GM23338 (cell line): ENCODE data around the gene FAM209A. TPM values are rescaled to one million over a fixed set of nuclear protein-coding genes. Genes with fewer than 3 reads are reported as not detected.
"Not testable (repeated sequence)": the region's sequence is repeated elsewhere in the genome, so short reads cannot be mapped to it uniquely, and the experiment has no call there.

Experiments used
- ATAC-seq: fragments of 200-7000 bp; cut with Tn5 transposase; 3 replicates; pipeline ENCODE4 v1.9.1; 2020
- DNase-seq: peaks from one replicate; pipeline ENCODE4 v3.0.0-alpha.2; 2015; ENCODE audit warnings: low spot score
- H2AFZ ChIP-seq: fragments of 200-600 bp; sonication (generic); 2 replicates; pipeline ENCODE4 v1.8.0; 2016; ENCODE audit warnings: antibody characterized with exemption, mild to moderate bottlenecking, moderate library complexity
- H3F3A ChIP-seq: fragments of 200-600 bp; sonication (generic); replicated peaks from 2 replicates; pipeline ENCODE4 v1.8.0; 2017; ENCODE audit warnings: antibody characterized with exemption, mixed run types, low read depth
- H3K27ac ChIP-seq: fragments of 200-600 bp; sonication (generic); 2 replicates; pipeline ENCODE4 v1.6.1; 2016; ENCODE audit warnings: low read depth
- H3K27me3 ChIP-seq: fragments of 200-600 bp; sonication (generic); 2 replicates; pipeline ENCODE4 v1.8.0; 2016; ENCODE audit warnings: mild to moderate bottlenecking, mixed run types, moderate library complexity; ENCODE audit not compliant: insufficient read depth
- H3K36me3 ChIP-seq: fragments of 200-600 bp; sonication (generic); 2 replicates; pipeline ENCODE4 v1.8.0; 2016; ENCODE audit warnings: mild to moderate bottlenecking; ENCODE audit not compliant: insufficient read depth
- H3K4me1 ChIP-seq: fragments of 200-600 bp; sonication (generic); 2 replicates; pipeline ENCODE4 v1.8.0; 2016; ENCODE audit warnings: mild to moderate bottlenecking, moderate library complexity; ENCODE audit not compliant: insufficient read depth
- H3K4me2 ChIP-seq: fragments of 200-600 bp; sonication (generic); 2 replicates; pipeline ENCODE4 v1.7.1; 2017; ENCODE audit warnings: mixed run types
- H3K4me3 ChIP-seq: fragments of 200-600 bp; sonication (generic); 2 replicates; pipeline ENCODE4 v1.6.1; 2016; ENCODE audit warnings: mixed run types
- H3K79me2 ChIP-seq: fragments of 200-600 bp; sonication (generic); replicated peaks from 2 replicates; pipeline ENCODE4 v1.8.0; 2017; ENCODE audit warnings: mild to moderate bottlenecking; ENCODE audit not compliant: insufficient read depth
- H3K9me2 ChIP-seq: fragments of 200-600 bp; sonication (generic); 2 replicates; pipeline ENCODE4 v1.8.0; 2017; ENCODE audit not compliant: insufficient read depth
- H4K20me1 ChIP-seq: fragments of 200-600 bp; sonication (generic); replicated peaks from 2 replicates; pipeline ENCODE4 v1.8.0; 2017; ENCODE audit warnings: mild to moderate bottlenecking; ENCODE audit not compliant: insufficient read depth
- H3K27ac Mint-ChIP-seq: 2 replicates; pipeline ENCODE4 v1.8.0; 2020; ENCODE audit warnings: inconsistent platforms, mild to moderate bottlenecking, moderate library complexity, mixed read lengths
- H3K27me3 Mint-ChIP-seq: 3 replicates; pipeline ENCODE4 v1.8.0; 2022; ENCODE audit warnings: low read depth, mild to moderate bottlenecking, moderate library complexity, mixed read lengths, inconsistent platforms; ENCODE audit not compliant: insufficient read depth, poor library complexity
- H3K36me3 Mint-ChIP-seq: 3 replicates; pipeline ENCODE4 v1.8.0; 2021; ENCODE audit warnings: low read depth, mild to moderate bottlenecking, inconsistent platforms, moderate library complexity, mixed read lengths
- H3K4me1 Mint-ChIP-seq: 3 replicates; pipeline ENCODE4 v1.8.0; 2020; ENCODE audit warnings: mild to moderate bottlenecking, inconsistent platforms, mixed read lengths
- H3K4me3 Mint-ChIP-seq: 3 replicates; pipeline ENCODE4 v1.8.0; 2021; ENCODE audit warnings: moderate library complexity, mild to moderate bottlenecking, inconsistent platforms, mixed read lengths
- H3K9me3 Mint-ChIP-seq: 3 replicates; pipeline ENCODE4 v1.8.0; 2020; ENCODE audit warnings: moderate library complexity, mild to moderate bottlenecking, inconsistent platforms, mixed read lengths
- CREB1 ChIP-seq: fragments of 250-450 bp; sonication (Bioruptor Pico); IDR thresholded peaks from 2 replicates; pipeline ENCODE4 v1.5.0; 2020; ENCODE audit warnings: low read depth, mild to moderate bottlenecking, moderate library complexity
- EZH2phosphoT487 ChIP-seq: fragments of 200-600 bp; sonication (generic); IDR thresholded peaks from one replicate; pipeline ENCODE4 v1.8.1; 2018; ENCODE audit warnings: antibody characterized with exemption; ENCODE audit not compliant: unreplicated experiment
- JUNB ChIP-seq: IDR thresholded peaks from one replicate; pipeline ENCODE4 v1.6.1; 2016; ENCODE audit warnings: antibody characterized with exemption; ENCODE audit not compliant: unreplicated experiment
- POLR2AphosphoS5 ChIP-seq: IDR thresholded peaks from 2 replicates; pipeline ENCODE4 v1.6.1; 2016; ENCODE audit warnings: antibody characterized with exemption, low read depth
- REST ChIP-seq: IDR thresholded peaks from one replicate; pipeline ENCODE4 v1.6.1; 2018; ENCODE audit warnings: antibody characterized with exemption; ENCODE audit not compliant: unreplicated experiment
- STAT1 ChIP-seq: IDR thresholded peaks from one replicate; pipeline ENCODE4 v1.6.1; 2016; ENCODE audit warnings: antibody characterized with exemption; ENCODE audit not compliant: unreplicated experiment
- ZNF462 ChIP-seq: fragments of 250-450 bp; sonication (Bioruptor Pico); IDR thresholded peaks from 2 replicates; pipeline ENCODE4 v1.5.0; 2020; ENCODE audit warnings: mild to moderate bottlenecking, moderate library complexity
- polyA plus RNA-seq: library from polyadenylated mRNA; unstranded; fragments of >200 nt; fragmentation: Nextera tagmentation; extraction: Ambion mirVana; gene quantifications from 2 replicates; pipeline ENCODE4 v1.2.1, GENCODE V29; 2016
- total RNA-seq: library from RNA; depleted of rRNA; stranded (reverse); fragments of >200 nt; shearing (Covaris generic); gene quantifications from 2 replicates; pipeline ENCODE4 v1.2.3, GENCODE V29; 2014

Gene FAM209A
- total and polyA plus RNA-seq, 2 experiments from 2014 or later, result not detected

- no peaks in the 10 kb centered on the region for H3K4me1 ChIP-seq
- no peaks in the 10 kb centered on the region for H3K36me3 ChIP-seq
- no peak overlapping the region for H3K4me2 ChIP-seq
- H3K27ac Mint-ChIP-seq, result no peak overlapping the region
- H3K27ac ChIP-seq, result no peak overlapping the region
- H3K36me3 Mint-ChIP-seq, result no peaks in the 10 kb centered on the region
- peaks cover 6% of the 10 kb centered on the region for H3K4me1 Mint-ChIP-seq
- H3K9me2 ChIP-seq, result no peaks in the 10 kb centered on the region
- no peak for TF ChIP-seq STAT1
- TF ChIP-seq EZH2phosphoT487, result no peak
- no peak for TF ChIP-seq REST
- no peaks in the 10 kb centered on the region for H4K20me1 ChIP-seq
- H3K9me3 Mint-ChIP-seq, result no peaks in the 10 kb centered on the region
- DNase-seq (no peak), ATAC-seq (no peak)
- no peak overlapping the region for H3K4me3 Mint-ChIP-seq
- no peaks in the 10 kb centered on the region for H3K27me3 ChIP-seq
- H2AFZ ChIP-seq, result no peak overlapping the region
- H3K4me3 ChIP-seq, result no peak overlapping the region
- H3K79me2 ChIP-seq, result no peaks in the 10 kb centered on the region
- peaks cover 5% of the 10 kb centered on the region for H3K27me3 Mint-ChIP-seq
- H3F3A ChIP-seq, result no peaks in the 10 kb centered on the region
Observed at GRCh38 chr20:56558968-56559367, 34.4 kb downstream of the FAM209A start.

- H3K9me2 ChIP-seq, H3K27ac Mint-ChIP-seq, H2AFZ ChIP-seq, DNase-seq, H4K20me1 ChIP-seq, H3F3A ChIP-seq, H3K4me2 ChIP-seq, H3K4me1 ChIP-seq, ATAC-seq, H3K79me2 ChIP-seq, H3K9me3 Mint-ChIP-seq, H3K27me3 Mint-ChIP-seq, H3K27me3 ChIP-seq, H3K4me1 Mint-ChIP-seq, H3K36me3 ChIP-seq, H3K36me3 Mint-ChIP-seq, H3K4me3 ChIP-seq, H3K27ac ChIP-seq, H3K4me3 Mint-ChIP-seq: not testable (repeated sequence)
Observed at GRCh38 chr20:56564526-56564925, 40.0 kb downstream of the FAM209A start.

- Histone ChIP-seq H2AFZ (no peak overlapping the region), H3K4me2 (no peak overlapping the region), H3K9me2 (no peaks in the 10 kb centered on the region), H3K36me3 (no peaks in the 10 kb centered on the region), H3K79me2 (no peaks in the 10 kb centered on the region), H3K27ac (no peak overlapping the region), H3K27me3 (no peaks in the 10 kb centered on the region), H3K4me3 (no peak overlapping the region), H4K20me1 (no peaks in the 10 kb centered on the region), H3F3A (no peaks in the 10 kb centered on the region), H3K4me1 (no peaks in the 10 kb centered on the region)
- peaks cover 3% of the 10 kb centered on the region for H3K27me3 Mint-ChIP-seq
- DNase-seq, result no peak
- no peak overlapping the region for H3K27ac Mint-ChIP-seq
- H3K4me3 Mint-ChIP-seq, result no peak overlapping the region
- peaks cover 2% of the 10 kb centered on the region; the same call in 1 of the 3 replicates for H3K4me1 Mint-ChIP-seq
- peaks cover 7% of the 10 kb centered on the region; the same call in 2 of the 3 replicates for H3K9me3 Mint-ChIP-seq
- no peak for ATAC-seq
- no peaks in the 10 kb centered on the region for H3K36me3 Mint-ChIP-seq
- TF ChIP-seq POLR2AphosphoS5, result no peak
- no peak for TF ChIP-seq ZNF462
- no peak for TF ChIP-seq JUNB
- no peak for TF ChIP-seq CREB1 (CRISPR knock-in tag)
- TF ChIP-seq STAT1, result no peak
Observed at GRCh38 chr20:56565511-56565910, 41.0 kb downstream of the FAM209A start.
